Liver (tissue), 9 donors: ENCODE results near the gene FAM83B. TPM values are rescaled to one million over a fixed set of nuclear protein-coding genes. Genes with fewer than 3 reads are reported as not detected.

Experiments
- DNase-seq: peaks from one replicate; pipeline ENCODE4 v3.0.0-alpha.2; 2017; ENCODE audit warnings: low spot score
- H3K27ac ChIP-seq, 2 donors: one replicate each; pipeline ENCODE4 v1.7.0; 2013; ENCODE audit warnings: inconsistent platforms in 2 of 2, low read length in 2 of 2, control low read depth in 1 of 2, low read depth in 1 of 2, mild to moderate bottlenecking in 1 of 2
- H3K27me3 ChIP-seq, 4 donors: one replicate each; pipeline versions ENCODE4 v1.6.1 to v1.7.0; 2013; ENCODE audit warnings: low read length in 3 of 4, inconsistent platforms in 1 of 4, mild to moderate bottlenecking in 1 of 4, moderate library complexity in 1 of 4; ENCODE audit not compliant: control insufficient read depth in 4 of 4, insufficient read depth in 4 of 4
- H3K36me3 ChIP-seq, 4 donors: one replicate each; pipeline versions ENCODE4 v1.6.1 to v1.7.0; 2013; ENCODE audit warnings: low read length in 3 of 4, mild to moderate bottlenecking in 3 of 4, low read depth in 1 of 4, moderate library complexity in 1 of 4; ENCODE audit not compliant: control insufficient read depth in 4 of 4, insufficient read depth in 3 of 4
- H3K4me1 ChIP-seq, 4 donors: one replicate each; pipeline versions ENCODE4 v1.6.1 to v1.7.0; 2013; ENCODE audit warnings: low read length in 3 of 4, mild to moderate bottlenecking in 3 of 4, moderate library complexity in 1 of 4; ENCODE audit not compliant: control insufficient read depth in 4 of 4, insufficient read depth in 4 of 4
- H3K4me3 ChIP-seq, 3 donors: one replicate each; pipeline versions ENCODE4 v1.6.1 to v1.7.0; 2013; ENCODE audit warnings: low read length in 3 of 3, control low read depth in 1 of 3, low read depth in 1 of 3, mild to moderate bottlenecking in 1 of 3
- H3K9ac ChIP-seq, 2 donors: one replicate each; pipeline ENCODE4 v1.7.0; 2013; ENCODE audit warnings: low read length in 2 of 2, mild to moderate bottlenecking in 2 of 2, moderate library complexity in 2 of 2, control low read depth in 1 of 2, low read depth in 1 of 2
- H3K9me3 ChIP-seq, 4 donors: one replicate each; pipeline versions ENCODE4 v1.6.1 to v1.7.0; 2013; ENCODE audit warnings: low read length in 3 of 4; ENCODE audit not compliant: control insufficient read depth in 4 of 4
- EGR1 ChIP-seq, 2 donors: IDR thresholded peaks; 2 replicates each; pipeline ENCODE4 v1.6.1; 2016 to 2018; ENCODE audit warnings: antibody characterized with exemption in 2 of 2, low read depth in 2 of 2
- FOXA1 ChIP-seq: IDR thresholded peaks from 2 replicates; pipeline ENCODE4 v1.6.1; 2016; ENCODE audit warnings: antibody characterized with exemption
- FOXA2 ChIP-seq: IDR thresholded peaks from 2 replicates; pipeline ENCODE4 v1.6.1; 2016; ENCODE audit warnings: antibody characterized with exemption
- JUND ChIP-seq, 2 donors: IDR thresholded peaks; 2 replicates each; pipeline ENCODE4 v1.6.1; 2016; ENCODE audit warnings: antibody characterized with exemption in 2 of 2
- NR2F2 ChIP-seq: IDR thresholded peaks from 2 replicates; pipeline ENCODE4 v1.6.1; 2016; ENCODE audit warnings: antibody characterized with exemption
- RAD21 ChIP-seq, 2 donors: IDR thresholded peaks; 2 replicates each; pipeline ENCODE4 v1.6.1; 2016; ENCODE audit warnings: antibody characterized with exemption in 2 of 2, mild to moderate bottlenecking in 2 of 2
- RXRA ChIP-seq, 2 donors: IDR thresholded peaks; 2 replicates each; pipeline ENCODE4 v1.6.1; 2017 to 2018; ENCODE audit warnings: antibody characterized with exemption in 2 of 2, mild to moderate bottlenecking in 1 of 2
- TAF1 ChIP-seq: conservative IDR thresholded peaks from 2 replicates; pipeline ENCODE4 v1.6.1; 2016; ENCODE audit warnings: antibody characterized with exemption, mild to moderate bottlenecking
- YY1 ChIP-seq: IDR thresholded peaks from 2 replicates; pipeline ENCODE4 v1.6.1; 2016; ENCODE audit warnings: antibody characterized with exemption, mild to moderate bottlenecking
- WGBS: extraction: QIAGEN DNeasy Blood & Tissue Kit; methylation state at CpG from one replicate; pipeline ENCODE4 v1.1.7; 2013; 5-methylcytosine and 5-hydroxymethylcytosine counted together
- polyA plus RNA-seq, 2 donors: library from polyadenylated mRNA; stranded (reverse) in 1 of 2; unstranded in 1 of 2; fragments of 200-250 nt in 1 of 2; fragments of >200 nt in 1 of 2; fragmentation: Nextera tagmentation in 1 of 2; extraction: Ambion mirVana in 1 of 2; gene quantifications; one replicate each; pipeline versions ENCODE4 v1.2.1 to v1.2.3, GENCODE V29; 2013 to 2015
- total RNA-seq, 2 donors: library from RNA; depleted of rRNA; stranded (reverse); fragments of >200 nt; gene quantifications; one replicate each; pipeline ENCODE4 v1.2.3, GENCODE V29; 2014
- TF ChIP-seq, protein P1 (sequence below): IDR thresholded peaks from 2 replicates; pipeline ENCODE4 v1.6.1; 2016; ENCODE audit warnings: antibody characterized with exemption, mild to moderate bottlenecking
- TF ChIP-seq, protein P2 (sequence below): IDR thresholded peaks from 2 replicates; pipeline ENCODE4 v1.6.1; 2016; ENCODE audit warnings: antibody characterized with exemption
- TF ChIP-seq, protein P3 (sequence below): IDR thresholded peaks from 2 replicates; pipeline ENCODE4 v1.6.1; 2016; ENCODE audit warnings: antibody characterized with exemption
- TF ChIP-seq, protein P4 (sequence below): IDR thresholded peaks from 2 replicates; pipeline ENCODE4 v1.6.1; 2016; ENCODE audit warnings: antibody characterized with exemption
- donor health status: healthy.
- donor health status: healthy.
- donor health status: healthy.
- donor health status: healthy.
- donor health status: healthy.

FAM83B gene
- total and polyA plus RNA-seq, 4 donors = 0.07 to 0.50 (median 0.16) TPM

DNA sequence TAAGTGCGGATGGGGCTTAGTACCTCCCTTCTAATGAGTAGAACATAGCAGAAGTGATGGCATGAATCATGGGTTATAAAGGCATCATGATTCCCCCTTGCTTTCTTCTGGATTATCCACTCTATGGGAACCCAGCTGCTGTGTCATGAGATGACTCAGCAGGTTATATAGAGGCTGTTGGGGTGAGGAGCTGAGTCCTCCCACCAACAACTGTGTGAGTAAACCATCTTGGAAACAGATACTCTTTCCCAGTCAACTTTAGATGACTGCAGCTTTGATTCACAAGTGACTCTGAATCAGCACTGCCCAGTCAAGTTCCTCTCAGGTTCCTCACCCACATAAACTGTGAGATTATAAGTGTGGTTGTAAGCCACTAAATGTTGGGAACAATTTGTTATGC lies 46.3 kb downstream of the FAM83B start:
- TF ChIP-seq, protein P1, sequence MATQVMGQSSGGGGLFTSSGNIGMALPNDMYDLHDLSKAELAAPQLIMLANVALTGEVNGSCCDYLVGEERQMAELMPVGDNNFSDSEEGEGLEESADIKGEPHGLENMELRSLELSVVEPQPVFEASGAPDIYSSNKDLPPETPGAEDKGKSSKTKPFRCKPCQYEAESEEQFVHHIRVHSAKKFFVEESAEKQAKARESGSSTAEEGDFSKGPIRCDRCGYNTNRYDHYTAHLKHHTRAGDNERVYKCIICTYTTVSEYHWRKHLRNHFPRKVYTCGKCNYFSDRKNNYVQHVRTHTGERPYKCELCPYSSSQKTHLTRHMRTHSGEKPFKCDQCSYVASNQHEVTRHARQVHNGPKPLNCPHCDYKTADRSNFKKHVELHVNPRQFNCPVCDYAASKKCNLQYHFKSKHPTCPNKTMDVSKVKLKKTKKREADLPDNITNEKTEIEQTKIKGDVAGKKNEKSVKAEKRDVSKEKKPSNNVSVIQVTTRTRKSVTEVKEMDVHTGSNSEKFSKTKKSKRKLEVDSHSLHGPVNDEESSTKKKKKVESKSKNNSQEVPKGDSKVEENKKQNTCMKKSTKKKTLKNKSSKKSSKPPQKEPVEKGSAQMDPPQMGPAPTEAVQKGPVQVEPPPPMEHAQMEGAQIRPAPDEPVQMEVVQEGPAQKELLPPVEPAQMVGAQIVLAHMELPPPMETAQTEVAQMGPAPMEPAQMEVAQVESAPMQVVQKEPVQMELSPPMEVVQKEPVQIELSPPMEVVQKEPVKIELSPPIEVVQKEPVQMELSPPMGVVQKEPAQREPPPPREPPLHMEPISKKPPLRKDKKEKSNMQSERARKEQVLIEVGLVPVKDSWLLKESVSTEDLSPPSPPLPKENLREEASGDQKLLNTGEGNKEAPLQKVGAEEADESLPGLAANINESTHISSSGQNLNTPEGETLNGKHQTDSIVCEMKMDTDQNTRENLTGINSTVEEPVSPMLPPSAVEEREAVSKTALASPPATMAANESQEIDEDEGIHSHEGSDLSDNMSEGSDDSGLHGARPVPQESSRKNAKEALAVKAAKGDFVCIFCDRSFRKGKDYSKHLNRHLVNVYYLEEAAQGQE = no peak
- TF ChIP-seq, protein P2, sequence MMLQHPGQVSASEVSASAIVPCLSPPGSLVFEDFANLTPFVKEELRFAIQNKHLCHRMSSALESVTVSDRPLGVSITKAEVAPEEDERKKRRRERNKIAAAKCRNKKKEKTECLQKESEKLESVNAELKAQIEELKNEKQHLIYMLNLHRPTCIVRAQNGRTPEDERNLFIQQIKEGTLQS = no peak
- no peak for TF ChIP-seq TAF1
- DNase-seq = no peak
- no peaks in the 10 kb centered on the region for H3K36me3 ChIP-seq
- H3K9ac ChIP-seq = no peak overlapping the region
- H3K4me3 ChIP-seq = no peak overlapping the region
- WGBS = 82% methylated on average over 1 of the region's 1 CpG
- no peaks in the 10 kb centered on the region for H3K27me3 ChIP-seq
- H3K4me1 ChIP-seq = no peaks in the 10 kb centered on the region
- no peaks in the 10 kb centered on the region for H3K9me3 ChIP-seq
- H3K27ac ChIP-seq = no peak overlapping the region

DNA sequence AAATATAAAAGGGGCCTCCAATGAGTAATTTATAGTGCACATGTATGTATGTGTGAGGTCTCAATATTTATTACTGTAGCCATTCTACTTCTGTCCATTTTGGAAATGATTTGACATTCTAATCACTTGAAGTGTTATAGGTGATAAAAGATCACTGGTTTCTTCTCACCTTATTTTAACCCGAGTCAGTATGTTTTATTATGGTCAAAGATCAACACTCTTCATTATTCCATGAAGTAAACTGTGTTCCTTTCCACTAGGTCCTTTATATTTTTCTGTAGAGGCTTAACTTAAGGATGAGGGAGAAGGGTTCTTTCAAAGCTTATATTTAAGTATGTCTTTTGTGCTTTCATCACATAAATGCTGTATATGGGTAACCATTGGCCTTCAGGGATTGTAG lies 47.2 kb downstream of the FAM83B start:
- Histone ChIP-seq H3K9ac (no peak overlapping the region), H3K4me3 (no peak overlapping the region), H3K27ac (no peak overlapping the region), H3K9me3 (no peaks in the 10 kb centered on the region), H3K4me1 (no peaks in the 10 kb centered on the region), H3K36me3 (no peaks in the 10 kb centered on the region), H3K27me3 (no peaks in the 10 kb centered on the region)
- DNase-seq = no peak
- TF ChIP-seq NR2F2 (no peak), YY1 (no peak), RAD21 (IDR thresholded peaks at IDR 0.05) (no peak), FOXA2 (no peak), EGR1 (IDR thresholded peaks at IDR 0.05; ENCODE audit: low read depth in 2 of 2) (no peak), FOXA1 (no peak), JUND (IDR thresholded peaks at IDR 0.05) (no peak), RXRA (IDR thresholded peaks at IDR 0.05) (no peak)
- TF ChIP-seq, protein P3, sequence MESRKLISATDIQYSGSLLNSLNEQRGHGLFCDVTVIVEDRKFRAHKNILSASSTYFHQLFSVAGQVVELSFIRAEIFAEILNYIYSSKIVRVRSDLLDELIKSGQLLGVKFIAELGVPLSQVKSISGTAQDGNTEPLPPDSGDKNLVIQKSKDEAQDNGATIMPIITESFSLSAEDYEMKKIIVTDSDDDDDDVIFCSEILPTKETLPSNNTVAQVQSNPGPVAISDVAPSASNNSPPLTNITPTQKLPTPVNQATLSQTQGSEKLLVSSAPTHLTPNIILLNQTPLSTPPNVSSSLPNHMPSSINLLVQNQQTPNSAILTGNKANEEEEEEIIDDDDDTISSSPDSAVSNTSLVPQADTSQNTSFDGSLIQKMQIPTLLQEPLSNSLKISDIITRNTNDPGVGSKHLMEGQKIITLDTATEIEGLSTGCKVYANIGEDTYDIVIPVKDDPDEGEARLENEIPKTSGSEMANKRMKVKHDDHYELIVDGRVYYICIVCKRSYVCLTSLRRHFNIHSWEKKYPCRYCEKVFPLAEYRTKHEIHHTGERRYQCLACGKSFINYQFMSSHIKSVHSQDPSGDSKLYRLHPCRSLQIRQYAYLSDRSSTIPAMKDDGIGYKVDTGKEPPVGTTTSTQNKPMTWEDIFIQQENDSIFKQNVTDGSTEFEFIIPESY = no peak
- 62% methylated on average over 1 of the region's 1 CpG for WGBS

DNA sequence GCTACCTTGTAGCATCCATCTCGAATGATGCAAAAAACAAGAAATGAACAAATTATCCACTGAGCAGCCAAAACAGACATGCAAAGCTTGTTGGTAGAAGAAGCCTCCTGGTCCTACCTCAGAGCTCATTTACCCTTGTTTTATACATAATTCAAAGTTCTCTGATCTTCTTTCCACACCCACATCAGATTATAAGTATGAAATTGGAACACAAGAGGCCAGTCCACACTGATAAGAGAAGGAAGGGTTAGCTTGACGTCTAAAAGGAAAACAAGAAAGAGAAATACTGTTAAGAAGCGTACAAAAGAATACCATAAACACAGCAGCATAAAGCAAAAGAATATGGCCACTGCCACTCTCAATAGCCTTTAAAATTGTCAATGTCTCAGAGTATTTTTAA lies 49.7 kb downstream of the FAM83B start:
- Histone ChIP-seq H3K36me3 (no peaks in the 10 kb centered on the region), H3K27ac (no peak overlapping the region), H3K9ac (no peak overlapping the region), H3K4me3 (no peak overlapping the region), H3K4me1 (no peaks in the 10 kb centered on the region), H3K27me3 (no peaks in the 10 kb centered on the region), H3K9me3 (no peaks in the 10 kb centered on the region)
- WGBS = 57% methylated on average over 3 of the region's 3 CpGs
- no peak for DNase-seq
- TF ChIP-seq, protein P4, sequence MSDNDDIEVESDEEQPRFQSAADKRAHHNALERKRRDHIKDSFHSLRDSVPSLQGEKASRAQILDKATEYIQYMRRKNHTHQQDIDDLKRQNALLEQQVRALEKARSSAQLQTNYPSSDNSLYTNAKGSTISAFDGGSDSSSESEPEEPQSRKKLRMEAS = no peak
